Cardiac septum (tissue), 1 donor: ENCODE measurements around the gene PAF1. TPM values are rescaled to one million over a fixed set of nuclear protein-coding genes. Genes with fewer than 3 reads are reported as not detected.

Source experiments
- DNase-seq: peaks from one replicate; pipeline ENCODE4 v3.0.0-alpha.2; 2020; ENCODE audit warnings: low spot score
- intact Hi-C: fragments of 100-400 bp; cut with DNase I; formaldehyde crosslinking; loops from one replicate; pipeline ENCODE4 v1.14.0; 2022
- total RNA-seq: library from RNA; stranded (reverse); fragmentation: NEBNext Ultra II Directional; extraction: Animal tissue kit (Norgen Biotek cat#: 25700); gene quantifications from one replicate; pipeline ENCODE4 v1.2.1, GENCODE V29; 2021
- donor health status: DM: no; HTN: no; CAD: no.

PAF1 gene
- total RNA-seq, 1 donor from 2014 or later = 38.0 TPM

- DNase-seq = no peak
- intact Hi-C loops = no loop called here
Measured at GRCh38 chr19:39365531-39365930, 25.4 kb downstream of the PAF1 start.

GRCh38 chr19:39363901-39364457 lies 26.9 kb downstream of the PAF1 start:
- intact Hi-C loops = no loop called here
- DNase-seq = no peak

- intact Hi-C loops = no loop called here
- no peak for DNase-seq
Measured at GRCh38 chr19:39362682-39363657, 27.9 kb downstream of the PAF1 start.

GRCh38 chr19:39360599-39360998 lies 30.3 kb downstream of the PAF1 start:
- intact Hi-C loops = no loop called here
- DNase-seq = no peak

- intact Hi-C loops = no loop called here
- DNase-seq = no peak
Measured at GRCh38 chr19:39359026-39359425, 31.9 kb downstream of the PAF1 start.

- intact Hi-C loops = no loop called here
Measured at GRCh38 chr19:39356647-39357046, 34.3 kb downstream of the PAF1 start.

GRCh38 chr19:39356073-39356472 lies 34.8 kb downstream of the PAF1 start:
- intact Hi-C loops = no loop called here
- DNase-seq = no peak

More at GRCh38 chr19:39356647-39357046, 34.3 kb downstream of the PAF1 start:
- no peak for DNase-seq

GRCh38 chr19:39355253-39355652 lies 35.7 kb downstream of the PAF1 start:
- intact Hi-C loops = no loop called here
- DNase-seq = no peak

- intact Hi-C loops = no loop called here
- no peak for DNase-seq
Measured at GRCh38 chr19:39352381-39353255, 38.3 kb downstream of the PAF1 start.

GRCh38 chr19:39351537-39352064 lies 39.3 kb downstream of the PAF1 start:
- no peak for DNase-seq
- intact Hi-C loops = no loop called here

GRCh38 chr19:39350156-39350555 lies 40.8 kb downstream of the PAF1 start:
- no peak for DNase-seq
- intact Hi-C loops = no loop called here

- intact Hi-C loops = no loop called here
- no peak for DNase-seq
Measured at GRCh38 chr19:39349326-39349725, 41.6 kb downstream of the PAF1 start.

GRCh38 chr19:39347332-39348164 lies 43.4 kb downstream of the PAF1 start:
- DNase-seq = no peak
- intact Hi-C loops = no loop called here

- no peak for DNase-seq
- intact Hi-C loops = no loop called here
Measured at GRCh38 chr19:39345956-39346355, 45.0 kb downstream of the PAF1 start.

GRCh38 chr19:39342647-39343305 lies 48.1 kb downstream of the PAF1 start:
- intact Hi-C loops = loop anchor here (1.0 to 5.0 kb wide), 2 partner anchors 30 to 70 kb away; partner anchors contain the start of gene PLEKHG2
- peak; percentile 76 for DNase-seq

GRCh38 chr19:39341719-39342604 lies 48.9 kb downstream of the PAF1 start, which contains the start of gene SAMD4B:
Gene SAMD4B, plus strand, starts transcription at chr19:39342421. Its CDS starts 14,473 bp downstream, at chr19:39356894.
- peak; percentile 100 for DNase-seq
- intact Hi-C loops = loop anchor here (1.0 to 5.0 kb wide), 2 partner anchors 30 to 70 kb away; partner anchors contain the start of gene PLEKHG2

GRCh38 chr19:39341129-39341718 lies 49.7 kb downstream of the PAF1 start:
- peak; percentile 78 for DNase-seq

More at GRCh38 chr19:39341129-39341718, 49.7 kb downstream of the PAF1 start:
- intact Hi-C loops = loop anchor here (5.0 kb wide), 1 partner anchor 71 kb away; the partner anchor contains the start of gene PLEKHG2
